LNCaP clone FGC (cell line): ENCODE data around the gene MAST3.

Experiments
- DNase-seq: peaks from one replicate; pipeline ENCODE4 v3.0.0-alpha.2; 2011; ENCODE audit warnings: low read depth
- H3K4me3 ChIP-seq: 2 replicates; pipeline ENCODE4 v1.5.1; 2011; ENCODE audit warnings: mild to moderate bottlenecking, low read depth, low read length, control low read depth
- CTCF ChIP-seq: IDR thresholded peaks from 2 replicates; pipeline ENCODE4 v1.5.1; 2012; ENCODE audit warnings: mild to moderate bottlenecking; ENCODE audit not compliant: control insufficient read depth, insufficient read depth; ENCODE audit errors: extremely low read depth

The MAST3 gene

GRCh38 chr19:18135712-18136584 is 38.4 kb downstream of the MAST3 start:
- no peak for TF ChIP-seq CTCF
- no peak overlapping the region for H3K4me3 ChIP-seq
- DNase-seq, result no peak

- H3K4me3 ChIP-seq, result no peak overlapping the region
- TF ChIP-seq CTCF, result no peak
- DNase-seq, result no peak
Observed at GRCh38 chr19:18137242-18137641, 39.7 kb downstream of the MAST3 start.

GRCh38 chr19:18137657-18138339 is 40.2 kb downstream of the MAST3 start:
- TF ChIP-seq CTCF, result no peak
- H3K4me3 ChIP-seq, result no peak overlapping the region
- no peak for DNase-seq

- no peak for TF ChIP-seq CTCF
- DNase-seq, result no peak
- no peak overlapping the region for H3K4me3 ChIP-seq
Observed at GRCh38 chr19:18140473-18140872, 42.9 kb downstream of the MAST3 start.

GRCh38 chr19:18141031-18141430 is 43.5 kb downstream of the MAST3 start:
- TF ChIP-seq CTCF, result no peak
- no peak overlapping the region for H3K4me3 ChIP-seq
- no peak for DNase-seq

GRCh38 chr19:18143902-18144301 is 46.3 kb downstream of the MAST3 start:
- DNase-seq, result no peak
- H3K4me3 ChIP-seq, result no peak overlapping the region
- TF ChIP-seq CTCF, result no peak
